Measurements from ENCODE around the gene MARCHF4. TPM values are rescaled to one million over a fixed set of nuclear protein-coding genes. Genes with fewer than 3 reads are reported as not detected.

Gene MARCHF4
- total RNA-seq, 1 donor from 2014 or later, result 2.2 TPM

GRCh38 chr2:216328347-216328746 is 43.9 kb downstream of the MARCHF4 start:
- Mint-ChIP-seq H3K9me3 (ENCODE audit: low read depth) (no peaks in the 10 kb centered on the region), H3K4me3 (ENCODE audit: low read depth) (no peak overlapping the region), H3K36me3 (ENCODE audit: insufficient read depth) (no peaks in the 10 kb centered on the region), H3K27ac (no peak overlapping the region), H3K4me1 (ENCODE audit: low read depth) (peaks cover 4% of the 10 kb centered on the region), H3K27me3 (no peaks in the 10 kb centered on the region)
- DNase-seq (ENCODE audit: low spot score, unreplicated experiment), result no peak
- no peak for TF ChIP-seq CTCF (IDR thresholded peaks at IDR 0.05; ENCODE audit: unreplicated experiment)

- H3K36me3 Mint-ChIP-seq (ENCODE audit: insufficient read depth), result no peaks in the 10 kb centered on the region
- no peak for DNase-seq (ENCODE audit: low spot score, unreplicated experiment)
- TF ChIP-seq CTCF (IDR thresholded peaks at IDR 0.05; ENCODE audit: unreplicated experiment), result no peak
- H3K27me3 Mint-ChIP-seq, result no peaks in the 10 kb centered on the region
- no peak overlapping the region for H3K27ac Mint-ChIP-seq
- H3K9me3 Mint-ChIP-seq (ENCODE audit: low read depth), result no peaks in the 10 kb centered on the region
- H3K4me1 Mint-ChIP-seq (ENCODE audit: low read depth), result peaks cover 4% of the 10 kb centered on the region
- no peak overlapping the region for H3K4me3 Mint-ChIP-seq (ENCODE audit: low read depth)
Observed at GRCh38 chr2:216327447-216327935, 44.8 kb downstream of the MARCHF4 start.

Other genes starting within 250 kb of the MARCHF4 start
- gene SMARCAL1, start 40.0 kb upstream of the MARCHF4 start, total RNA-seq, result 38.1 and 40.3 TPM in 2 replicates
- gene RPL37A, start 126.4 kb upstream of the MARCHF4 start, total RNA-seq, result 2,606 and 2,721 TPM in 2 replicates

All from progenitor cell of endocrine pancreas (in vitro differentiated cells).